Activated naive CD8-positive, alpha-beta T cell (primary cell): ENCODE results near the gene ACSM3.
A peak's percentile ranks its signal among the peaks of the same experiment; 100 is the strongest.

Experiments used
- H3K27ac Mint-ChIP-seq: one replicate; pipeline ENCODE4 v1.8.0; 2021; ENCODE audit warnings: mixed read lengths
- H3K27me3 Mint-ChIP-seq: one replicate; pipeline ENCODE4 v1.8.0; 2021; ENCODE audit warnings: mixed read lengths
- H3K36me3 Mint-ChIP-seq: one replicate; pipeline ENCODE4 v1.8.0; 2021; ENCODE audit warnings: mixed read lengths
- H3K4me1 Mint-ChIP-seq: one replicate; pipeline ENCODE4 v1.8.0; 2021; ENCODE audit warnings: low read depth, mixed read lengths
- H3K4me3 Mint-ChIP-seq: one replicate; pipeline ENCODE4 v1.8.0; 2021; ENCODE audit warnings: mild to moderate bottlenecking, mixed read lengths
- H3K9me3 Mint-ChIP-seq: one replicate; pipeline ENCODE4 v1.8.0; 2021; ENCODE audit warnings: low read depth, mixed read lengths

The ACSM3 gene

DNA sequence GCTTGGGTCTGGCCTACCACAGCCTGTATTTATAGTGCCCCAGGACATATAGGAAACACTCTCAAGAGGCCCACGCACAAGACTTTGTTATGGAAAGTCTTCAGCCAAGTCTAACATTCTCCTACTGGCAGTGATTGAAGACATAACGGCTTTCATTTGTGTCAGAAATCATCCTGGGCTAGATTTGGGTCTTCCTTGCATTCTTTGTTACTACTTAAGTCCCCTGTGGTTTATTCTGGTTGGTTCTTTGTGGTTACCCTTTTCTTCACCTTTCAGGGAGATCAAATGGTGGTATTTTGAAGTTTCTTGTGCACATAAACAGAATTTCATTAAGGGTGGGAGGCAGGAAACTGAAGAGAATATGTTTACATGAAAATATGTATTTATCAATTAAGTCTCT lies 80.2 kb downstream of the ACSM3 start:
- Mint-ChIP-seq H3K4me3 (peak overlapping the region; percentile 23), H3K36me3 (no peaks in the 10 kb centered on the region), H3K27me3 (no peaks in the 10 kb centered on the region), H3K9me3 (no peaks in the 10 kb centered on the region), H3K27ac (peak overlapping the region; percentile 75), H3K4me1 (peaks cover 25% of the 10 kb centered on the region)

DNA sequence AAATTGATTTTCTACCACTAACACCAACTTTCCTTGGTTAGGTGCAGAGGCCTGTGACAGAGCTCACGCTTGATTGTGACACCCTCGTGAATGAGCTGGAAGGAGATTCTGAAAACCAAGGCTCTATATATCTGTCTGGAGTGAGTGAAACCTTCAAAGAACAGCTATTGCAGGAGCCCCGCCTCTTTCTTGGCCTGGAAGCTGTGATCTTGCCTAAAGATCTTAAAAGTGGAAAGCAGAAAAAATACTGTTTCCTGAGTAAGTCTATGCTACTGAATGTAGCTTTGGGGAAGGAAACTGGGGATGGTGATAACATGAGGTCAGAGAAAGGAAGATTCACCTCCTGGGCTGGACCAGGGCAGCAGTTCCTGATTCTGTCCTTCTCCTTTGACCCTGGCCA lies 80.8 kb downstream of the ACSM3 start:
- Mint-ChIP-seq H3K27ac (peak overlapping the region; percentile 75), H3K36me3 (no peaks in the 10 kb centered on the region), H3K4me3 (peak overlapping the region; percentile 23), H3K4me1 (peaks cover 25% of the 10 kb centered on the region), H3K9me3 (no peaks in the 10 kb centered on the region), H3K27me3 (no peaks in the 10 kb centered on the region)

DNA sequence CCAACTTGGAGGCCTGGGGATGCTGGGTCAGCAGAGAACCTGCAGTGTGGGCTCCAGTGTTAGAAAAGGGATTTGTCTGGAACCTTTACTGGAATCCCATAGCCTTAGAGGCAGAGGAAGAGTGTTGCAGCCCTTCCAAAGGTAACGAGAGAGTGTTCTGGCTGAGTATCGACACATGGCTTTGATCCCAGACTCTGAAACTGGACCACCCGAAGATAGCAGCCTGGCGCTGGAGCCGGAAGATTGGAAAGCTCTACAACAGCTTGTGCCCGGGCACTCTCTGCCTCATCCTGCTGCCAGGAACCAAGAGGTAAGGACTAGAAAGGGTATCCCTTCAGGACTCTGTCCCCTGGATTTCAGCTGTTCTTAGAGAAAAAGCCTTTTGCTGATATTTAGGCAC lies 82.2 kb downstream of the ACSM3 start:
- Mint-ChIP-seq H3K4me1 (peaks cover 27% of the 10 kb centered on the region), H3K36me3 (no peaks in the 10 kb centered on the region), H3K27me3 (no peaks in the 10 kb centered on the region), H3K27ac (no peak overlapping the region), H3K4me3 (no peak overlapping the region), H3K9me3 (no peaks in the 10 kb centered on the region)

GRCh38 chr16:20846551-20846950 lies 82.7 kb downstream of the ACSM3 start:
- Mint-ChIP-seq H3K4me3 (no peak overlapping the region), H3K27ac (no peak overlapping the region), H3K4me1 (peaks cover 27% of the 10 kb centered on the region), H3K36me3 (no peaks in the 10 kb centered on the region), H3K27me3 (no peaks in the 10 kb centered on the region), H3K9me3 (no peaks in the 10 kb centered on the region)
